Uterus (tissue), 2 donors: ENCODE results near the gene NACA.

Source experiments
- CTCF ChIP-seq, 4 experiments: fragments of 200-600 bp in 2 of 4; fragments of 450-650 bp in 2 of 4; sonication (generic) in 2 of 4; IDR thresholded peaks; one replicate each; pipeline ENCODE4 v1.5.1; 2016 to 2019; ENCODE audit warnings: antibody characterized with exemption in 4 of 4, mild to moderate bottlenecking in 2 of 4, moderate library complexity in 1 of 4
- POLR2A ChIP-seq, 2 donors: fragments of 450-650 bp; IDR thresholded peaks; one replicate each; pipeline ENCODE4 v1.6.1; 2016; ENCODE audit warnings: antibody characterized with exemption in 2 of 2, mild to moderate bottlenecking in 1 of 2, moderate library complexity in 1 of 2

- TF ChIP-seq CTCF (IDR thresholded peaks at IDR 0.05) (no peak), POLR2A (IDR thresholded peaks at IDR 0.05) (no peak)
Measured at GRCh38 chr12:56766535-56766934, 41.4 kb upstream of the NACA start.
